Measurements from ENCODE around the gene RUNDC1.
"Not testable (repeated sequence)": the region's sequence is repeated elsewhere in the genome, so short reads cannot be mapped to it uniquely, and the experiment has no call there.

The RUNDC1 gene

GRCh38 chr17:42980274-42980765 is at the start of gene RUNDC1:
Gene RUNDC1 (plus strand): TSS chr17:42980565. CDS start chr17:42980577, 12 bp downstream.
- DNase-seq = peak; percentile 94 to 96 (median 96)

GRCh38 chr17:42937712-42938596 is 42.4 kb upstream of the RUNDC1 start:
- peak in 2 of 3 experiments; percentile 48 to 78 for DNase-seq

GRCh38 chr17:42944211-42944610 is 36.2 kb upstream of the RUNDC1 start:
- no peak for DNase-seq

DNA sequence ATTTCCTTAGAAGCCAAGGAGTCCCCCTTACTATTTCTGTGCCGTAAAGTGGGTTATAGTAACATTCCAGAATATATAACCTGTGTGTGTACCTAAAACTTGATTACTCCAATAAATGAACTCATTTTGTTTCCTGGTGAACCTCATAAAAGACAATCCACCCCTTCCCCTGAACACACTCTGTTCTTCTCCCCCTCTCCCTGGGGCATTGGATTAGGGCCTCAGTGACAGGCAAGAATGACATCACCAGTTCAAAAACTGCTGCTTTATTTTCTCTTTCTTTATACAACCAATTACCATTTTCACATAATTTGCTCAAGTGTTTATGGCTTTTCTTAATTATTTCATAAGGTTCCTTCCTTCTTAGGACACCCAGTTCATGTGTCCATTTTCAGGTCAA is 33.6 kb upstream of the RUNDC1 start:
- no peak for DNase-seq

- DNase-seq = no peak
Observed at GRCh38 chr17:42950044-42950783, 30.2 kb upstream of the RUNDC1 start.

DNA sequence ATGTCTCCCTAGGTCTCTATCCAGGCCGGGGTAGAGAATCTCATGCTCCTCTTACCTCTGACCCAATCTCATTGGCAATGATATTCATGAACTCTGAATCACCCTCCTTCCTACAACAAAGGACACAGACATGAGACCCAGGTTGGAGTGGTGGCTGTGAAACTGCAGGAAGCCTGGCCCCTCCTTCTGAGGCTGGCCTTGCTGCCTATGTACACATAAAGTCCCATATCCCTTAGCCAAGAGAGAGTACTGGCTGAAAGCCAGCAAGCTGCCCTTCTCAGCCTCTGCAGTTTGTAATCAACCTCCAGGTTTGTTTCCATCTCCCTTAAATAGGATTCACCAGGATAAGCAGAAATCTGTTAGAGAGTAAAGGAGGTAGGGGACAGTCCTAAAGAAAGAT is 26.7 kb upstream of the RUNDC1 start:
- no peak for DNase-seq

GRCh38 chr17:42964161-42964932 is 16.0 kb upstream of the RUNDC1 start, which contains the start of gene AARSD1:
Gene AARSD1 (minus strand): TSS chr17:42964454. CDS start chr17:42964440, 14 bp downstream.
- peak; percentile 91 to 95 (median 95) for DNase-seq

DNA sequence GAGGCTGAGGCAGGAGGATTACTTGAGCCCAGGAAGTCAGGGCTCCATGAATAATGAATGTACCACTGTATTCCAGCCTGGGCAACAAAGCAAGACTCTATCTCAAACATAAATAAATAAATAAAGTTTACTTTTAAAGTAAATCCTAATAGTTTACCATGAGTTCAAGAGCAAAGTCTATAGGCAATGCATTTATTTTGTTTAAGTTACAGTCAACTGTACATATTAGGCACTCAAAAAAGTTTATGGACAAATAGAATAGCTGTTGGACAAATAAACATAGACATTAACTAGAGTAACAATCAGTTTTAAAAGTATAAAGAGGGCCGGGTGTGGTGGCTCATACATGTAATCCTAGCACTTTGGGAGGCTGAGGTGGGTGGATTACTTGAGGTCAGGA is 12.4 kb upstream of the RUNDC1 start:
- no peak for DNase-seq

GRCh38 chr17:42969001-42969581 is 11.3 kb upstream of the RUNDC1 start:
- DNase-seq = peak in 1 of 3 experiments; percentile 18

GRCh38 chr17:42971589-42971988 is 8.8 kb upstream of the RUNDC1 start:
- no peak for DNase-seq

DNA sequence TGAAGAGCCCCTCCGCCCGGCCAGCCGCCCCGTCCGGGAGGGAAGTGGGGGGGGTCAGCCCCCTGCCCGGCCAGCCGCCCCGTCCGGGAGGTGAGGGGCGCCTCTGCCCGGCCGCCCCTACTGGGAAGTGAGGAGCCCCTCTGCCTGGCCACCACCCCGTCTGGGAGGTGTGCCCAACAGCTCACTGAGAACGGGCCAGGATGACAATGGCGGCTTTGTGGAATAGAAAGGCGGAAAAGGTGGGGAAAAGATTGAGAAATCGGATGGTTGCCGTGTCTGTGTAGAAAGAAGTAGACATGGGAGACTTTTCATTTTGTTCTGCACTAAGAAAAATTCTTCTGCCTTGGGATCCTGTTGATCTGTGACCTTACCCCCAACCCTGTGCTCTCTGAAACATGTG is 7.0 kb upstream of the RUNDC1 start:
- not testable (repeated sequence) for DNase-seq

DNA sequence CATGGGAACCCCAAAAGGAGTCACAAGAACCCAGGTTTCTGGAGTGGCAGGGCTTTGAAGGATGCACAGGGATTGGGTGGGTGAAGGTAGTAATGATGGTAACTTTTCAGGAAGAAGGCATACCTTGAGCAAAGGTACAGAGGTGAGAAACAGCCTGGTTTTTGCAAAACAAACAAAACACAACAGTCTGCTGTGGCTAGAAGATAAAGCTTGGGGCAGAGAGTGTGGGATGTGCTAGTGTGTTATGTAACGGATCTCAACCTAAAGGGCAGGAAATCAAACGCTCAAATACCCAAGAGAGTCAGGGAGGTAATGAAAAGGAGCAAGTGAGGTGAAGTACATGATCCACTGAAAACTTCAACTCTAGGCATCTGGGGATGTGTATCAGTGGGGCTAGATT is 5.1 kb upstream of the RUNDC1 start:
- DNase-seq = no peak

GRCh38 chr17:42975701-42976100 is 4.7 kb upstream of the RUNDC1 start:
- DNase-seq = not testable (repeated sequence)

- peak; percentile 57 to 91 (median 85) for DNase-seq
Observed at GRCh38 chr17:42979511-42980273, 673 bp upstream of the RUNDC1 start, which contains the start of gene PTGES3L. Gene PTGES3L (minus strand): TSS chr17:42980080. CDS start chr17:42980053, 27 bp downstream.

DNA sequence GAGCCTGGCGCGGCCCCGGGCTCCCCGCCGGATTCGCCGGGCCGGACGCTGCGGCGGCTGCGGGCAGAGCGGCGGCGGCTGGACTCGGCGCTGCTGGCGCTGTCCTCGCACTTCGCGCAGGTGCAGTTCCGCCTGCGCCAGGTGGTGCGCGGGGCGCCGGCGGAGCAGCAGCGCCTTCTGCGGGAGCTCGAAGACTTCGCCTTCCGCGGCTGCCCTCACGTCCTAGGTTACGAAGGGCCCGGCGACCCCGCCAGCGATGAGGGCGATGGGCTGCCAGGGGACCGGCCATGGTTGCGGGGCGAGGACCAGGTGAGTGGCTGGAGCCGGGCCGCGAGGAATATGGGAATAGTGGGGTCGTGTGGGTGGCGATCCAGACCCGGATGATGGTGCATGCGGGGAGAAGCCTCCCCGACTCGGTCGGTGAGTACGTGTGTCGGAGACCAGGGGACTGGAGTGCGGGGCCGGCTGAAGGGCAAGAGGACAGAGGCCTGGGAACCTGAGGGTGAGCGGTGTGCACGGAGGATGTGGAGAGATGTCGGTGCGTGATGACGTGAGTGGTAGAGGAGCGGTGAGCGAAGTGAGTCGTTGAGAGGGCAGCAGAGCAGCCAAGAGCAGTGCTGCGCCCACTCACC is 517 bp downstream of the RUNDC1 start:
- DNase-seq = peak; percentile 38 to 89 (median 86)

DNA sequence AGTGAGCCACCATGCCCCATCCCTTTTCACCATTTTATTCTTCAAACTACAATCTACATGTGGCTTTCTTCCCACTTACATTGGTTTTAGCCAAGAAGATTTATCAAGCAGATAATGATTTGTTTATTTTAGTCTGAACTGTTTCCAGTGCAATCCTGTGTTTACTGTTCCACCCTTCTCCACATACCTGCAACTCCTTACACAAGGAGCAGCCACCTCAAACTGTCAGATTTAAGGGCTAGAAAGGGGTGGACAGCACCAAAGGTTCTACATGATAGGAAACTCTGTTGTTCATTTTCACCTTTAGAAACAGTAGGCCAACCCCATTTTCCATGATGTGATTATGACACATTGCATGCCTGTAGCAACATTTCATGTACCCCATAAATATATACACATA is 1.9 kb downstream of the RUNDC1 start:
- DNase-seq = no peak

DNA sequence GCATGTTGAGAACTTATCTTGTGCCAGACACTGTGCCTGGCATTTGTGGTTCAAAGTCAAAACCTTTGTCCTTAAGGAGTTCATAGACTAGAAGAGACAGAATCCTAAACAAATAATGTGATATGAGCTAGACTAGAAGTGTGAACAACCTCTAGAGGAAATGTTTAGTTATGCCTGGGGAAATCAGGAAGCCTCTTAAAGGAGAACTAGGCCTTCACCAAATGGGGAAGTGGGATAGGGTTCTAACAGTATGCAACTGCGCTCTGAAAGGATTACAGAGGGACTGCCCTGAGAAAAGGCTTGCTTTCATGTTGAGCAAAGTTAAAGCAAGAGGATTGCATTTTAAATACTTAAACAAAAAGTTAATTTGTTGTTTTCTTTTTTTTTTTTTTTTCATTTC is 4.9 kb downstream of the RUNDC1 start:
- no peak for DNase-seq

- no peak for DNase-seq
Observed at GRCh38 chr17:42989141-42989540, 8.8 kb downstream of the RUNDC1 start.

GRCh38 chr17:42989726-42990652 is 9.6 kb downstream of the RUNDC1 start:
- no peak for DNase-seq

GRCh38 chr17:42991471-42991870 is 11.1 kb downstream of the RUNDC1 start:
- no peak for DNase-seq
